ENCODE measurements around the gene POTEG.
"Not testable (repeated sequence)": the region's sequence is repeated elsewhere in the genome, so short reads cannot be mapped to it uniquely, and the experiment has no call there.

- not testable (repeated sequence) for TF ChIP-seq TAF1 (IDR thresholded peaks at IDR 0.05; ENCODE audit: low read depth, low read length); POLR2AphosphoS5 (IDR thresholded peaks at IDR 0.05; ENCODE audit: low read depth, low read length); POU2F2 (IDR thresholded peaks at IDR 0.05; ENCODE audit: low read depth, low read length); POLR2A (IDR thresholded peaks at IDR 0.05; ENCODE audit: low read depth, low read length); PAX5 (IDR thresholded peaks at IDR 0.05; ENCODE audit: insufficient read depth, low read length, severe bottlenecking)
These were observed 25.6 kb downstream of the POTEG start for GRCh38 chr14:19408519-19408918.
